ENCODE measurements around the gene SOX12.

DNA sequence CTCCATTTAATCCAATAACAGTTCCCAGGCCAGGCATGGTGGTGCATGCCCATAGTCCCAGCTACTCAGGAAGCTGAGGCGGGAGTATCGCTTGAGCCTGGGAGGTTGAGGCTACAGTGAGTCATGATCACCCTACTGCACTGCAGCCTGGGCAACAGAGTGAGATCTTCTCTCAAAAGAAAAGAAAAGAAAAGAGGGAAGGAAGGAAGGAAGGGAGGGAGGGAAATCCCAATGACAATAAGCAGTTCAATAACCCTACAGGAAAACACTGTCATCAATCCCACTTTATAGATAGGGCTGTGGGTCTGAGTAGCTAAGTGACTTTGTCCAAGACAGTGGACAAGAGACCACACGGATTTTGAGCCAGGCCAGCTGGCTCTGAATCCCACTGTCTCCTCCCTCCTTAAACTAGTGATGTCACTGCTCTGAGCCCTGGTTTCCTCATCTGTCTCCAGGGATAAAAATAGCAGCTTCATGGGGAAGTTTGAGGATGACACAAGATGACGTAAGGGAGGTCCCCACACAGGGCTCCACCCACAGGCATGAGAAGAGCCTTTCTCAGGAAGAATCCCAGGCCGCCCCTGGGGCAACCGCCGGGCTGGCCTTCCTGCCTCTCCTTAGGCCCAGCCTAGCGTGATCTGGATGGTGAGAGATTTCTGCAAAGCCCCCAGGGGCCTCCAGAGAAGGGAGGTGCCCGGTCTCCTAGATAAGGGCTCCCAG, 48.0 kb downstream of the SOX12 start:
- TF ChIP-seq, protein P1, sequence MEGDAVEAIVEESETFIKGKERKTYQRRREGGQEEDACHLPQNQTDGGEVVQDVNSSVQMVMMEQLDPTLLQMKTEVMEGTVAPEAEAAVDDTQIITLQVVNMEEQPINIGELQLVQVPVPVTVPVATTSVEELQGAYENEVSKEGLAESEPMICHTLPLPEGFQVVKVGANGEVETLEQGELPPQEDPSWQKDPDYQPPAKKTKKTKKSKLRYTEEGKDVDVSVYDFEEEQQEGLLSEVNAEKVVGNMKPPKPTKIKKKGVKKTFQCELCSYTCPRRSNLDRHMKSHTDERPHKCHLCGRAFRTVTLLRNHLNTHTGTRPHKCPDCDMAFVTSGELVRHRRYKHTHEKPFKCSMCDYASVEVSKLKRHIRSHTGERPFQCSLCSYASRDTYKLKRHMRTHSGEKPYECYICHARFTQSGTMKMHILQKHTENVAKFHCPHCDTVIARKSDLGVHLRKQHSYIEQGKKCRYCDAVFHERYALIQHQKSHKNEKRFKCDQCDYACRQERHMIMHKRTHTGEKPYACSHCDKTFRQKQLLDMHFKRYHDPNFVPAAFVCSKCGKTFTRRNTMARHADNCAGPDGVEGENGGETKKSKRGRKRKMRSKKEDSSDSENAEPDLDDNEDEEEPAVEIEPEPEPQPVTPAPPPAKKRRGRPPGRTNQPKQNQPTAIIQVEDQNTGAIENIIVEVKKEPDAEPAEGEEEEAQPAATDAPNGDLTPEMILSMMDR (IDR thresholded peaks at IDR 0.05; ENCODE audit: insufficient read depth, low read length, poor library complexity, severe bottlenecking) = no peak
- no peak for TF ChIP-seq EZH2phosphoT487 (conservative IDR thresholded peaks at IDR 0.05; ENCODE audit: low read length)
